H1 (cell line): ENCODE measurements around the gene TAS1R1. TPM values are rescaled to one million over a fixed set of nuclear protein-coding genes. Genes with fewer than 3 reads are reported as not detected.
A peak's percentile ranks its signal among the peaks of the same experiment; 100 is the strongest.

Experiments used
- CBX5 ChIP-seq: fragments of 300-800, 300-1000 bp; sonication (generic); IDR thresholded peaks from 2 replicates; pipeline ENCODE4 v1.7.1; 2016; ENCODE audit warnings: antibody characterized with exemption, low read length, low read depth
- CEBPB ChIP-seq: IDR thresholded peaks from 2 replicates; pipeline ENCODE4 v1.6.1; 2012; ENCODE audit warnings: low read depth, low read length
- CHD7 ChIP-seq: fragments of 300-600 bp; sonication (generic); IDR thresholded peaks from 2 replicates; pipeline ENCODE4 v1.7.1; 2012; ENCODE audit warnings: low read length, moderate library complexity, mild to moderate bottlenecking, inconsistent platforms; ENCODE audit not compliant: insufficient replicate concordance
- CREB1 ChIP-seq: IDR thresholded peaks from 2 replicates; pipeline ENCODE4 v1.6.1; 2012; ENCODE audit warnings: inconsistent platforms
- EZH2 ChIP-seq: fragments of 200-600 bp; sonication (generic); IDR thresholded peaks from 2 replicates; pipeline ENCODE4 v1.7.1; 2012; ENCODE audit warnings: low read depth, mild to moderate bottlenecking, moderate library complexity, low read length, inconsistent platforms; ENCODE audit not compliant: severe bottlenecking
- NANOG ChIP-seq: IDR thresholded peaks from 2 replicates; pipeline ENCODE4 v1.6.1; 2011; ENCODE audit warnings: low read length, low read depth, mild to moderate bottlenecking, inconsistent platforms; ENCODE audit not compliant: insufficient read depth, poor library complexity, severe bottlenecking
- POLR2A ChIP-seq, 2 experiments: IDR thresholded peaks; 1 replicate in 1 of 2; 2 replicates in 1 of 2; pipeline ENCODE4 v1.6.1; 2011; ENCODE audit warnings: low read depth in 2 of 2, low read length in 2 of 2, mild to moderate bottlenecking in 2 of 2; ENCODE audit errors: control extremely low read depth in 1 of 2
- POU5F1 ChIP-seq: IDR thresholded peaks from 2 replicates; pipeline ENCODE4 v1.6.1; 2011; ENCODE audit warnings: low read depth, mild to moderate bottlenecking, low read length, moderate library complexity
- RNF2 ChIP-seq: fragments of 200-900, 300-1000 bp; sonication (generic); IDR thresholded peaks from 2 replicates; pipeline ENCODE4 v1.7.1; 2016; ENCODE audit warnings: borderline replicate concordance, low read depth, mild to moderate bottlenecking, antibody characterized with exemption, low read length; ENCODE audit not compliant: poor library complexity, severe bottlenecking; ENCODE audit errors: missing control alignments
- TCF12 ChIP-seq: IDR thresholded peaks from 2 replicates; pipeline ENCODE4 v1.6.1; 2011; ENCODE audit warnings: low read depth, mild to moderate bottlenecking, low read length
- polyA plus RNA-seq, 7 experiments: library from polyadenylated mRNA; depleted of rRNA in 3 of 7; stranded (reverse) in 5 of 7; unstranded in 2 of 7; fragments of >200 nt in 5 of 7; fragments of 200-250 nt in 2 of 7; gene quantifications; 1 replicate in 5 of 7; 2 replicates in 1 of 7; 4 replicates in 1 of 7; pipeline versions ENCODE4 v1.2.1 to v1.2.3, GENCODE V29; 2011 to 2013; ENCODE audit warnings: missing spikeins in 2 of 7, mixed read lengths in 2 of 7
- total RNA-seq: library from RNA; stranded (reverse); fragmentation: NEBNext Ultra II Directional; extraction: Animal tissue kit (Norgen Biotek cat#: 25700); gene quantifications from 2 replicates; pipeline ENCODE4 v1.2.1, GENCODE V29; 2021

The TAS1R1 gene
- total and polyA plus RNA-seq, 2 of the 8 experiments (the other 6 are each of a cell fraction or from before 2014, with no cell fraction given): 0.26 TPM; not detected in 1

- TF ChIP-seq CHD7 (no peak), POU5F1 (no peak), EZH2 (no peak), TCF12 (0 out of 2 replicates have a peak, but pooled peaks have one; percentile 59), CEBPB (peak; percentile 49), CREB1 (peak; percentile 64), POLR2A (IDR thresholded peaks at IDR 0.05; ENCODE audit: control extremely low read depth in 1 of 2, low read depth in 2 of 2, low read length in 2 of 2) (peak; percentile 54 to 87), CBX5 (no peak), NANOG (peak; percentile 29), RNF2 (no peak)
Measured at GRCh38 chr1:6554031-6554906, 838 bp upstream of the TAS1R1 start, which contains the start of gene NOL9 (continued).
